Limb (tissue), 2 donors: ENCODE data around the gene NUP42.
"Not testable (repeated sequence)": the region's sequence is repeated elsewhere in the genome, so short reads cannot be mapped to it uniquely, and the experiment has no call there.

ENCODE experiments used
- DNase-seq, 2 donors: peaks; one replicate each; pipeline ENCODE4 v3.0.0-alpha.2; 2016; ENCODE audit errors: extremely low spot score in 2 of 2

NUP42 gene

DNA sequence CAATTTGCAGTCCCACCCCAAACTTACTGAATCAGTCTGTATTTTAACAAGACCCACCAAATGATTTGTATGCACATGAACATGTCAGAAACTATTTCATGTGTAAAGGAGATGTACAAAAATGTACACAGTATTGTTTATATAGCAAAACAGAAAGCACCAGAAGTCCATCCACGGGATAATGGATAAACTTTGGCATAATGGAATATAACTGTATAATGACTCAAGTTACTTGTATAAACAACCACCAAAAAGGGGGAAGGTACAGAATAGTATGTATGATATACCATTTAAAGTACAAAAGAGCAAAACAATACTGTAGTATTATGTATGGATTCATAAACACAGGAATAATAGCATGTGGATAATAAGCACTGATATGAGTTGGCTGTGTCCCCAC is 22.4 kb downstream of the NUP42 start:
- DNase-seq, result no peak

- no peak for DNase-seq
Measured at GRCh38 chr7:23205577-23205908, 23.7 kb downstream of the NUP42 start.

GRCh38 chr7:23205909-23206767 is 24.3 kb downstream of the NUP42 start:
- DNase-seq, result peak; percentile 51 to 80

GRCh38 chr7:23207021-23207420 is 25.2 kb downstream of the NUP42 start:
- DNase-seq, result no peak

DNA sequence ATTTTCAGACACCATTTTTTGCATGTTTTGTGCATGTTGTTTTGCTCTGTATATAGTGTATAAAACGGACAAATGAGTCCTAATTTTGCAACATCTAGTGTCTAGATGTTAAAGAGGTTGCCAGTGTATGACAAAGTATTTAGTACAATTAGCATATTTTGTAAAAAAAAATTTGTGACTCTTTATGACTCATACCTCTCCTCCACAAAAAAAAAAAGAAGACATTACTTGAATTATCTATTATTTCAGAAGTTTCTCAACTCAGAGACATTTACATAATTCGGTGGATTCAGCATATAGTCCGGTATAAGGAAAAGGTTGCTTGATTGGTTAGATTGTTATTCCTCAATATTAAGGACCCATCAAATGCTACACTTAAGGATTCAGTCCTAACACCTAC is 26.0 kb downstream of the NUP42 start:
- DNase-seq, result no peak

- DNase-seq, result no peak
Measured at GRCh38 chr7:23208316-23208715, 26.5 kb downstream of the NUP42 start.

GRCh38 chr7:23210506-23210905 is 28.7 kb downstream of the NUP42 start:
- DNase-seq, result no peak

GRCh38 chr7:23211589-23211988 is 29.7 kb downstream of the NUP42 start:
- DNase-seq, result no peak

DNA sequence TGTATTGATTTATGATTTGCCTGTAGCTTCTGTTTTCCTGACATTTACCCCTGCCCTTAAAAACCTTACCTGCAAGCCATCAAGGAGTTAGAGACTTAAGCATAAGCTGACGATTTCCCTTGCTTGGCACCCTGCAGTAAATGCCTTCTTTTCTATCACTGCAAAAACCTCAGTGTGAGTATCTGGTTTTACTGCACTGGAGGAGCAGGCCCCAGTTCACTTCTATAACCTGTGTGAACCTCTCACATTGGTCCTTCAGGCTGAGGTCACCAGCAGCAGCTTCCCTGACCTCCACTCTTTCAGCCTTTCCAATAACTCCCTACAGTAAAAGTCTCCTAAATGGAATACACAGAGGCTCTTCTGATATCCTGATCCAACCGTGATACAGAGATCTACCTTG is 30.5 kb downstream of the NUP42 start:
- no peak for DNase-seq

DNA sequence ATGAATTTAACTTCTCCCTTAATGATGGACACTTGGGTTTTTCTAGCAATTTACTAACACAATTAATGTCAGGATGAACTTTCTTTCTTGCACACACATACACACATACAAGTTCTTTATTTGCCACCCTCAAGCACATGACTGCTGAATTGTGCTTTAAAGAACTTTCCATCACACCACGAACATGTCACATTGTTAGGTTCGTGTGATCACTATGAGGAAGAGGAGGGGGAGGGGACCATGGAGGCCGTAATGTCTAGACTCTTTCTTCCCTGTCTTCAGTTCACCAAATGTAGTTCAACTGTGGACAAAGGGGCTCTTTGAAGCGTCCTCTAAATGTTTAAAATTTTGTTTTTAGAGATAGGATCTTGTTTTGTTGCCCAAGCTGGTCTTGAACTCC is 31.0 kb downstream of the NUP42 start:
- no peak for DNase-seq

- no peak for DNase-seq
Measured at GRCh38 chr7:23213755-23214154, 31.9 kb downstream of the NUP42 start.

- no peak for DNase-seq
Measured at GRCh38 chr7:23214423-23214822, 32.6 kb downstream of the NUP42 start.

GRCh38 chr7:23214938-23215337 is 33.1 kb downstream of the NUP42 start:
- no peak for DNase-seq

DNA sequence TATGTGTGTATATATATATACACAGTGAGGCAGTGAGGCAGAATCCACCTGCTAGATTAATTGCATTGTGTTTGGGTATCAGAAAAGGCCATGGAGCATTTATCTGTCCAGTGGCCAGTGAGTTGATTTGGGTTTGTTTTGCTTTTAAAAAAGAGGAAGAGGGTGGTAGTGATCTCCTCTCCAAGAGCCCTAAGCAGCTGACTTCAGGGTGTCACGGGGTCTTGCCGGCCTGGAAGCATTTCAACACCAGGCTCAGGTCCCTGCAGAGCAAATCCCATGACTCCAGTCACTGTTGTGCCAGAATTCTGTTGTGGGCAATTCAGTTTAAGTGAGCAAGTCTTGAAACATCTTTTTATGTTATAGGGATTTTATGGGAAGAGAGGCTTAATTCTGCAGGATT is 34.2 kb downstream of the NUP42 start:
- DNase-seq, result no peak

- DNase-seq, result no peak
Measured at GRCh38 chr7:23218196-23218595, 36.3 kb downstream of the NUP42 start.

DNA sequence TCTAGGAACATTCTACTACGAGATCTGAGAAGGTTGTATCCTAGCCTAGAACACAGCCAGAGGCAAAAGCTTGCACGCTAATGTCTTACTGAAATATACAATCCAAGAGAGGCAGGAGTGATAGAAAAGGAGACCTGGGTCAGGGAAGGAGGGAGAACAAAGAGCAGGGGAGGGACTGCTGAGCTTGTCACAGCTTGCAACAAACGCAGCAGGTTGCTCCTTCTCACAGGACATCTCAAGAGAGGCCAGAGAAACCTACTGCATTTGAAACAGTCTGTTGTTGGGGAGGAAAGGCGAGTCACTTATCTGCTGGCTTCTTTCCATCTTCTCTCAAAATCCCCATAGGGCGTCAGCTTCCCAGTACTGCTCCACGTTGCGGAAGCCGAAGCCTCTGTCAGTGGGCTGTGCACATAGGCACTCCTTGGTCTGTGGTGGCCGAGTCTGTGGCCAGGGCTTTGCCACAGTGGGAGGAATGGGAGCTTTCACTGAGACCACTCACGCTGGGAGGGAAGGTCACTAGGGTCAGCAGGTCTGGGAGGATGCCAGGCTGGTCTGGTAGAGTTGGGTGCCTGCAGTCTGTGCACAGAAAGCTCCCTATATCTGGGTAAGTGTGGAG is 39.0 kb downstream of the NUP42 start:
- no peak for DNase-seq

DNA sequence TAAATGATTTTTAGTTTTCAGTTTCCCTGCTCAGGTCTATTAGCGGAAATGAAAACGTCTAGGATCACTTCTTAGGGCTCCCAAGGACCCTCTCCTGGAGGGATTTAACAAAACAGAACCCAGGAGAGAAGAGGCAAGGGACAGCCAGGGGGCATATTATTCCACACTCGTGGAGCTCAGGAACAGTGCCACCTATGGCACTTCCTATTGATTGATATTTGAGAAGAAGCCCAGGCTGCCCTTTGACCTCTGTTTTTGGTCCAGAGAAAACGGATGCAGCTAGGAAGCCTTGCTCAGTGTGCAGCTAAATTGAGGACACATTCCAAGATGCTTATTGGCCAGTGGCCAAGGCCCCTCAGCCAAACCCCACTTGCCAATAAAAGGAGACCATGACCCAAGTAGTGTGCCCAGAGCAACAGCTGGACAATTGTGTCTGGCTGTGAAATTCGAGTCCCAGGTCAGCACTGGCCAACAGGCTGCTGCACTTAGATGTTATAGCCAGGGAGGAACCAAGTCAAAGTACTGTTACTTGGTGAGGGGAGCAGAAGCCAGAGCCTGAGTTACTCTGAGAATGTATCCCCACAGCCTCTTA is 40.7 kb downstream of the NUP42 start:
- DNase-seq, result no peak

GRCh38 chr7:23224364-23224763 is 42.5 kb downstream of the NUP42 start:
- DNase-seq, result not testable (repeated sequence)

DNA sequence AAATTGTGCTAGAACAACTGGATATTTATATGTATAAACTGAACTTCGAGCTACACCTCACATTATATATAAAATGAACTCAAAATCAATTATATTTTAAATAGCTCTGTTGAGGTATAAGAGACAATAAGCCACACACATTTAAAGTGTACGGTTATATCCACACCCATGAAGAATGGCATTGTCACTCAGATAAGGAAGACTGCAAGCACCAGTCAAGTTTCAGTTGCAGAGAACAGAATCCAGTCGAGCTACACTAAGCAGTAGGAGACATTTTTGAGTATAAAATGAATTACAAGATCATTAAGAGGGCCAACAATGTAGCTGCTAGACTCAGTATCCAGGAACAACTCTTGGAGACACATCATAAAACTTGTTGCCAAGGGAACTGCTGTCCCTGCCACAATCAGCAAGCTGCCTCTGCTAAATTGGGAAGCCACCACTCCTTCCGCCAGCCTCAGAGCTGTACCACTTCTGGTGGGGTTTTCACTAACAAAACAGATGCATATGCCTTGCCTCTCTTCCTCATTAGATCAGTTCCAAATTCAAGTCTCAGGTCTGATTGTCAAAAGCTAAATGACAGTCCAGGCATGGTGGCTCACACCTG is 45.1 kb downstream of the NUP42 start:
- no peak for DNase-seq

DNA sequence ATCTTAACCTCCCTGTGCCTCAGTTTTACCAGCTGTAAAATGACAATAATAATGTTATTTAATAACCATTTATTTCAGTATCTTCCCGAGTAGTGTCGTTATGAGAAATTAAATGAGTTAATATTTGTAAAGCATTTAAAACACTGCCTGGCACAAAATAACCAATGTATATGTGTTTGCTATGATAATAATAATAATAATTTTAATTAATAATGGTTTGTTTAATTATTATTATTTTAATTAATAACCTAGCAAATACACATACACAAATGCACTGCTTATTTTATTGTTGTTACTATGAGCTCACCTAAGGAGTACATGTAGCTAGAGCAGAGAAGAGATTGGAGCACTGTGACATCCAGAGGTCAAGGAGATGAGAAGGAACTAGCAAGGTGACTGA is 46.6 kb downstream of the NUP42 start:
- DNase-seq, result no peak

DNA sequence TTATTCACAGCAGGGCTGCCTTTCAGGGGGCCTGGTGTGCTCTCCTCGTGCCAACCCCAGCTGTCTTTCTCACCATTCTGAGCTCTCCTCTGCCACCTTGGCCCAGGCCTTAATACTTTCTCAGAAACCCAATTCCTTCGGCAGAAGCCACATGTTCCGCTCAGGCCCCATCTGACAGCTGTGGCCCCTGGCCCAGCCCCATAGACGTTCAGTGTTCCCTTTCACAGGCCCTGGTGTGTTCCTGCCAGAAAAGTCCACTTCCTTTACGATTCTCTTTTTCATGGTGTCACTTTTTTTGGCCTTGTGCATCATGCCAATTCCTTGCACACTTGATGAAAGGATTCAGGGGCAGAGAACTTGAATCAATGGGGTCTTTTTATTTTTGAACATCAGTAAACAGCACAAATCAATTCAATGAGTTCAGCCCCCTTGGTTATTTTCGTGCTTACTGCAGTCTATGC is 48.8 kb downstream of the NUP42 start:
- peak in 1 of 2 donors; percentile 11 for DNase-seq

- DNase-seq, result no peak
Measured at GRCh38 chr7:23232966-23233365, 51.1 kb downstream of the NUP42 start.
